ENCODE measurements around the gene ZNF865. TPM values are rescaled to one million over a fixed set of nuclear protein-coding genes. Genes with fewer than 3 reads are reported as not detected.

The ZNF865 gene
- total RNA-seq, 1 donor from 2014 or later: 21.4 TPM

- no peaks in the 10 kb centered on the region for H3K27me3 Mint-ChIP-seq (ENCODE audit: low read depth)
- H3K27ac Mint-ChIP-seq: no peak overlapping the region
- DNase-seq (ENCODE audit: low spot score in 2 of 2, unreplicated experiment in 2 of 2): no peak
- no peak overlapping the region for H3K4me3 Mint-ChIP-seq
- TF ChIP-seq, protein P1, sequence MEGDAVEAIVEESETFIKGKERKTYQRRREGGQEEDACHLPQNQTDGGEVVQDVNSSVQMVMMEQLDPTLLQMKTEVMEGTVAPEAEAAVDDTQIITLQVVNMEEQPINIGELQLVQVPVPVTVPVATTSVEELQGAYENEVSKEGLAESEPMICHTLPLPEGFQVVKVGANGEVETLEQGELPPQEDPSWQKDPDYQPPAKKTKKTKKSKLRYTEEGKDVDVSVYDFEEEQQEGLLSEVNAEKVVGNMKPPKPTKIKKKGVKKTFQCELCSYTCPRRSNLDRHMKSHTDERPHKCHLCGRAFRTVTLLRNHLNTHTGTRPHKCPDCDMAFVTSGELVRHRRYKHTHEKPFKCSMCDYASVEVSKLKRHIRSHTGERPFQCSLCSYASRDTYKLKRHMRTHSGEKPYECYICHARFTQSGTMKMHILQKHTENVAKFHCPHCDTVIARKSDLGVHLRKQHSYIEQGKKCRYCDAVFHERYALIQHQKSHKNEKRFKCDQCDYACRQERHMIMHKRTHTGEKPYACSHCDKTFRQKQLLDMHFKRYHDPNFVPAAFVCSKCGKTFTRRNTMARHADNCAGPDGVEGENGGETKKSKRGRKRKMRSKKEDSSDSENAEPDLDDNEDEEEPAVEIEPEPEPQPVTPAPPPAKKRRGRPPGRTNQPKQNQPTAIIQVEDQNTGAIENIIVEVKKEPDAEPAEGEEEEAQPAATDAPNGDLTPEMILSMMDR (IDR thresholded peaks at IDR 0.05; ENCODE audit: unreplicated experiment): no peak
- H3K9me3 Mint-ChIP-seq: no peaks in the 10 kb centered on the region
- H3K36me3 Mint-ChIP-seq: peaks cover 41% of the 10 kb centered on the region
- H3K4me1 Mint-ChIP-seq: no peaks in the 10 kb centered on the region
Observed at GRCh38 chr19:55613396-55613795, 7.9 kb downstream of the ZNF865 start.

- TF ChIP-seq, protein P1 (IDR thresholded peaks at IDR 0.05; ENCODE audit: unreplicated experiment): no peak
- peaks cover 38% of the 10 kb centered on the region for H3K36me3 Mint-ChIP-seq
- H3K27me3 Mint-ChIP-seq (ENCODE audit: low read depth): no peaks in the 10 kb centered on the region
- H3K4me1 Mint-ChIP-seq: no peaks in the 10 kb centered on the region
- DNase-seq (ENCODE audit: low spot score in 2 of 2, unreplicated experiment in 2 of 2): no peak
- no peaks in the 10 kb centered on the region for H3K9me3 Mint-ChIP-seq
- H3K27ac Mint-ChIP-seq: no peak overlapping the region
- H3K4me3 Mint-ChIP-seq: no peak overlapping the region
Observed at GRCh38 chr19:55613930-55614710, 8.7 kb downstream of the ZNF865 start.

GRCh38 chr19:55614711-55615542 is 9.5 kb downstream of the ZNF865 start:
- H3K27ac Mint-ChIP-seq: no peak overlapping the region
- H3K9me3 Mint-ChIP-seq: no peaks in the 10 kb centered on the region
- DNase-seq (ENCODE audit: low spot score in 2 of 2, unreplicated experiment in 2 of 2): no peak
- peaks cover 30% of the 10 kb centered on the region for H3K36me3 Mint-ChIP-seq
- H3K27me3 Mint-ChIP-seq (ENCODE audit: low read depth): no peaks in the 10 kb centered on the region
- TF ChIP-seq, protein P1 (IDR thresholded peaks at IDR 0.05; ENCODE audit: unreplicated experiment): no peak
- no peak overlapping the region for H3K4me3 Mint-ChIP-seq
- no peaks in the 10 kb centered on the region for H3K4me1 Mint-ChIP-seq

- no peak overlapping the region for H3K27ac Mint-ChIP-seq
- H3K4me3 Mint-ChIP-seq: no peak overlapping the region
- DNase-seq (ENCODE audit: low spot score in 2 of 2, unreplicated experiment in 2 of 2): no peak
- TF ChIP-seq, protein P1 (IDR thresholded peaks at IDR 0.05; ENCODE audit: unreplicated experiment): no peak
- H3K36me3 Mint-ChIP-seq: peaks cover 29% of the 10 kb centered on the region
- no peaks in the 10 kb centered on the region for H3K27me3 Mint-ChIP-seq (ENCODE audit: low read depth)
- H3K9me3 Mint-ChIP-seq: no peaks in the 10 kb centered on the region
- no peaks in the 10 kb centered on the region for H3K4me1 Mint-ChIP-seq
Observed at GRCh38 chr19:55615543-55616394, 10.3 kb downstream of the ZNF865 start.

GRCh38 chr19:55616395-55616875 is 11.0 kb downstream of the ZNF865 start:
- H3K27ac Mint-ChIP-seq: no peak overlapping the region
- DNase-seq (ENCODE audit: low spot score in 2 of 2, unreplicated experiment in 2 of 2): no peak
- no peak overlapping the region for H3K4me3 Mint-ChIP-seq
- no peaks in the 10 kb centered on the region for H3K9me3 Mint-ChIP-seq
- TF ChIP-seq, protein P1 (IDR thresholded peaks at IDR 0.05; ENCODE audit: unreplicated experiment): no peak
- H3K4me1 Mint-ChIP-seq: no peaks in the 10 kb centered on the region
- H3K36me3 Mint-ChIP-seq: peaks cover 26% of the 10 kb centered on the region
- no peaks in the 10 kb centered on the region for H3K27me3 Mint-ChIP-seq (ENCODE audit: low read depth)
